Measurements from ENCODE around the gene GPSM3.

DNA sequence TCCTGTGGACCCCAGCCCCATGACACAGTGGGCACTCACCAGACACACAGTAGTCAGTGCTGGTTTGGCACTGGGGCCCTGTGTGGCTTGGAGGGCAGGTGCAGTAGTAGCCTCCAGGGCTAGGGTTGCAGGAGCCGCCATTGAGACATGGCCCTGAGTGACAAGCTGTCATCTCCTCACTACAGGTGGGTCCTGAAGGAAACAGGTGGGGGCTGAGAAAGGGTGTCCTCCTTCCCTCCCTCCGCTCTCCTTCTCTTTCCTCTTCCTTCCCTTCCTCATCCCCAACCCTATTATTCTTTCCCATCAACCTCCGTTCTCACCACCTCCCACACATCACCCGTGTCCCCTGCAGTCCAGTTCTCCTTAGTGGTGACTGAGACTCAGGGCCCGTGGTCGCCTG, 21.2 kb upstream of the GPSM3 start:
- TF ChIP-seq POLR2A (IDR thresholded peaks at IDR 0.05) (no peak), CTCF (IDR thresholded peaks at IDR 0.05) (no peak)
